ENCODE results near the gene TAF7. TPM values are rescaled to one million over a fixed set of nuclear protein-coding genes. Genes with fewer than 3 reads are reported as not detected.
A peak's percentile ranks its signal among the peaks of the same experiment; 100 is the strongest.

Gene TAF7
- total and polyA plus RNA-seq, 9 of the 15 experiments (the other 6 are each of a cell fraction or from before 2014, with no cell fraction given) = 51.6 to 116 (median 73.3) TPM

- TF ChIP-seq OTX1 (CRISPR knock-in tag; IDR thresholded peaks at IDR 0.05) (peak; percentile 9; the same call in 1 of the 2 replicates), RBFOX2 (IDR thresholded peaks at IDR 0.05; ENCODE audit: low read depth, low read length) (peak; percentile 100), ZNF143 (CRISPR knock-in tag; IDR thresholded peaks at IDR 0.05) (peak; percentile 44; the same call in 1 of the 2 replicates), HIVEP1 (CRISPR knock-in tag; IDR thresholded peaks at IDR 0.05) (no peak), BRD9 (IDR thresholded peaks at IDR 0.05; ENCODE audit: low read depth, partially characterized antibody) (peak; percentile 85), BCOR (IDR thresholded peaks at IDR 0.05) (0 out of 2 replicates have a peak, but pooled peaks have one; percentile 45), BCLAF1 (IDR thresholded peaks at IDR 0.05; ENCODE audit: borderline replicate concordance in 1 of 2, control insufficient read depth in 1 of 2, low read depth in 2 of 2, low read length in 1 of 2) (no peak), HSF4 (CRISPR knock-in tag; IDR thresholded peaks at IDR 0.05; ENCODE audit: borderline replicate concordance) (no peak), ETS2 (tag; IDR thresholded peaks at IDR 0.05; ENCODE audit: borderline replicate concordance, poor library complexity, severe bottlenecking) (no peak), MAFG (tag; conservative IDR thresholded peaks at IDR 0.05) (no peak), CREM (IDR thresholded peaks at IDR 0.05; ENCODE audit: low read depth) (peak; percentile 91), C11orf30 (IDR thresholded peaks at IDR 0.05; ENCODE audit: low read depth) (peak; percentile 39), ZBTB33 (CRISPR knock-in tag; IDR thresholded peaks at IDR 0.05) (no peak), ZNF253 (CRISPR knock-in tag; conservative IDR thresholded peaks at IDR 0.05) (no peak), SIRT6 (IDR thresholded peaks at IDR 0.05; ENCODE audit: low read depth, low read length) (no peak), ZNF77 (CRISPR knock-in tag; IDR thresholded peaks at IDR 0.05) (no peak), ZNF586 (CRISPR knock-in tag; conservative IDR thresholded peaks at IDR 0.05) (no peak)
- TF ChIP-seq, protein P1, sequence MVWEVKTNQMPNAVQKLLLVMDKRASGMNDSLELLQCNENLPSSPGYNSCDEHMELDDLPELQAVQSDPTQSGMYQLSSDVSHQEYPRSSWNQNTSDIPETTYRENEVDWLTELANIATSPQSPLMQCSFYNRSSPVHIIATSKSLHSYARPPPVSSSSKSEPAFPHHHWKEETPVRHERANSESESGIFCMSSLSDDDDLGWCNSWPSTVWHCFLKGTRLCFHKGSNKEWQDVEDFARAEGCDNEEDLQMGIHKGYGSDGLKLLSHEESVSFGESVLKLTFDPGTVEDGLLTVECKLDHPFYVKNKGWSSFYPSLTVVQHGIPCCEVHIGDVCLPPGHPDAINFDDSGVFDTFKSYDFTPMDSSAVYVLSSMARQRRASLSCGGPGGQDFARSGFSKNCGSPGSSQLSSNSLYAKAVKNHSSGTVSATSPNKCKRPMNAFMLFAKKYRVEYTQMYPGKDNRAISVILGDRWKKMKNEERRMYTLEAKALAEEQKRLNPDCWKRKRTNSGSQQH (CRISPR knock-in tag; IDR thresholded peaks at IDR 0.05) = no peak
- TF ChIP-seq, protein P2, sequence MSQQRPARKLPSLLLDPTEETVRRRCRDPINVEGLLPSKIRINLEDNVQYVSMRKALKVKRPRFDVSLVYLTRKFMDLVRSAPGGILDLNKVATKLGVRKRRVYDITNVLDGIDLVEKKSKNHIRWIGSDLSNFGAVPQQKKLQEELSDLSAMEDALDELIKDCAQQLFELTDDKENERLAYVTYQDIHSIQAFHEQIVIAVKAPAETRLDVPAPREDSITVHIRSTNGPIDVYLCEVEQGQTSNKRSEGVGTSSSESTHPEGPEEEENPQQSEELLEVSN (IDR thresholded peaks at IDR 0.05; ENCODE audit: borderline replicate concordance in 1 of 2, extremely low read depth in 1 of 2, insufficient read depth in 1 of 2, insufficient read length in 1 of 2, low read depth in 1 of 2, low read length in 1 of 2, poor library complexity in 1 of 2, severe bottlenecking in 1 of 2) = peak; percentile 61 to 80
These were observed at the start of gene TAF7 (continued) for GRCh38 chr5:141320225-141321169.
